Duodenal mucosa (tissue), 2 donors: ENCODE data around the gene RNASEH1.

Source experiments
- H3K27ac ChIP-seq: one replicate; pipeline ENCODE4 v1.7.0; 2013; ENCODE audit warnings: low read depth, low read length
- H3K27me3 ChIP-seq, 2 donors: one replicate each; pipeline ENCODE4 v1.7.0; 2013; ENCODE audit warnings: low read length in 2 of 2, control low read depth in 1 of 2; ENCODE audit not compliant: insufficient read depth in 2 of 2, control insufficient read depth in 1 of 2
- H3K36me3 ChIP-seq, 2 donors: one replicate each; pipeline ENCODE4 v1.7.0; 2013; ENCODE audit warnings: low read length in 2 of 2, control low read depth in 1 of 2; ENCODE audit not compliant: insufficient read depth in 2 of 2, control insufficient read depth in 1 of 2
- H3K4me1 ChIP-seq, 2 donors: one replicate each; pipeline ENCODE4 v1.7.0; 2013; ENCODE audit warnings: low read length in 2 of 2, control low read depth in 1 of 2; ENCODE audit not compliant: insufficient read depth in 2 of 2, control insufficient read depth in 1 of 2
- H3K4me3 ChIP-seq, 2 donors: one replicate each; pipeline ENCODE4 v1.7.0; 2013; ENCODE audit warnings: low read length in 2 of 2, low read depth in 1 of 2
- H3K9ac ChIP-seq, 2 donors: one replicate each; pipeline ENCODE4 v1.7.0; 2013; ENCODE audit warnings: low read length in 2 of 2, low read depth in 1 of 2
- H3K9me3 ChIP-seq, 2 donors: one replicate each; pipeline ENCODE4 v1.7.0; 2013; ENCODE audit warnings: low read length in 2 of 2, control low read depth in 1 of 2; ENCODE audit not compliant: control insufficient read depth in 1 of 2

The RNASEH1 gene

GRCh38 chr2:3588084-3588483 is 30.0 kb upstream of the RNASEH1 start:
- peaks cover 13 to 20% of the 10 kb centered on the region in 2 donors for H3K4me1 ChIP-seq
- H3K27ac ChIP-seq, result no peak overlapping the region
- no peaks in the 10 kb centered on the region for H3K27me3 ChIP-seq
- no peak overlapping the region for H3K9ac ChIP-seq
- no peak overlapping the region for H3K4me3 ChIP-seq
- H3K36me3 ChIP-seq, result peaks cover 0 to 6% of the 10 kb centered on the region in 2 donors
- H3K9me3 ChIP-seq, result no peaks in the 10 kb centered on the region

GRCh38 chr2:3587432-3587831 is 29.3 kb upstream of the RNASEH1 start:
- Histone ChIP-seq H3K9ac (no peak overlapping the region), H3K9me3 (no peaks in the 10 kb centered on the region), H3K4me3 (no peak overlapping the region), H3K27ac (no peak overlapping the region), H3K36me3 (peaks cover 0 to 6% of the 10 kb centered on the region in 2 donors), H3K4me1 (peaks cover 13 to 20% of the 10 kb centered on the region in 2 donors), H3K27me3 (no peaks in the 10 kb centered on the region)

GRCh38 chr2:3587021-3587420 is 28.9 kb upstream of the RNASEH1 start:
- Histone ChIP-seq H3K9ac (no peak overlapping the region), H3K9me3 (no peaks in the 10 kb centered on the region)

GRCh38 chr2:3586220-3586619 is 28.1 kb upstream of the RNASEH1 start:
- Histone ChIP-seq H3K36me3 (peaks cover 9 to 17% of the 10 kb centered on the region in 2 donors), H3K27ac (peak overlapping the region; percentile 3), H3K9ac (peak overlapping the region in 1 of 2 donors; percentile 38)

More at GRCh38 chr2:3587021-3587420, 28.9 kb upstream of the RNASEH1 start:
- Histone ChIP-seq H3K27ac (no peak overlapping the region), H3K4me3 (no peak overlapping the region), H3K4me1 (peaks cover 13 to 20% of the 10 kb centered on the region in 2 donors), H3K36me3 (peaks cover under 1 to 10% of the 10 kb centered on the region in 2 donors), H3K27me3 (no peaks in the 10 kb centered on the region)

GRCh38 chr2:3585261-3586109 is 27.4 kb upstream of the RNASEH1 start:
- H3K4me3 ChIP-seq, result peak overlapping the region; percentile 35 to 48
- no peaks in the 10 kb centered on the region for H3K9me3 ChIP-seq
- H3K27ac ChIP-seq, result peak overlapping the region; percentile 61
- peaks cover 14 to 25% of the 10 kb centered on the region in 2 donors for H3K36me3 ChIP-seq
- H3K9ac ChIP-seq, result peak overlapping the region in 1 of 2 donors; percentile 25
- no peaks in the 10 kb centered on the region for H3K27me3 ChIP-seq
- H3K4me1 ChIP-seq, result peaks cover 13 to 20% of the 10 kb centered on the region in 2 donors

More at GRCh38 chr2:3586220-3586619, 28.1 kb upstream of the RNASEH1 start:
- no peak overlapping the region for H3K4me3 ChIP-seq
- no peaks in the 10 kb centered on the region for H3K9me3 ChIP-seq
- no peaks in the 10 kb centered on the region for H3K27me3 ChIP-seq
- peaks cover 13 to 20% of the 10 kb centered on the region in 2 donors for H3K4me1 ChIP-seq

- H3K9me3 ChIP-seq, result no peaks in the 10 kb centered on the region
- H3K4me1 ChIP-seq, result peaks cover 13 to 20% of the 10 kb centered on the region in 2 donors
- no peaks in the 10 kb centered on the region for H3K27me3 ChIP-seq
- H3K27ac ChIP-seq, result peak overlapping the region; percentile 61
- peak overlapping the region in 1 of 2 donors; percentile 35 for H3K4me3 ChIP-seq
- no peak overlapping the region for H3K9ac ChIP-seq
- H3K36me3 ChIP-seq, result peaks cover 22 to 32% of the 10 kb centered on the region in 2 donors
These were observed 26.6 kb upstream of the RNASEH1 start for GRCh38 chr2:3584608-3585260.

- Histone ChIP-seq H3K27me3 (no peaks in the 10 kb centered on the region), H3K9me3 (no peaks in the 10 kb centered on the region), H3K9ac (no peak overlapping the region), H3K4me3 (no peak overlapping the region), H3K36me3 (peaks cover 28 to 39% of the 10 kb centered on the region in 2 donors), H3K27ac (no peak overlapping the region), H3K4me1 (peaks cover 13 to 26% of the 10 kb centered on the region in 2 donors)
These were observed 25.9 kb upstream of the RNASEH1 start for GRCh38 chr2:3584076-3584475.

GRCh38 chr2:3581367-3582262 is 23.5 kb upstream of the RNASEH1 start:
- Histone ChIP-seq H3K9me3 (no peaks in the 10 kb centered on the region), H3K27ac (no peak overlapping the region), H3K4me1 (peaks cover 32 to 45% of the 10 kb centered on the region in 2 donors), H3K27me3 (no peaks in the 10 kb centered on the region), H3K36me3 (peaks cover 46 to 60% of the 10 kb centered on the region in 2 donors), H3K9ac (no peak overlapping the region), H3K4me3 (no peak overlapping the region)

GRCh38 chr2:3580449-3580848 is 22.3 kb upstream of the RNASEH1 start:
- H3K9me3 ChIP-seq, result no peaks in the 10 kb centered on the region
- peaks cover 46 to 63% of the 10 kb centered on the region in 2 donors for H3K36me3 ChIP-seq
- H3K4me1 ChIP-seq, result peaks cover 32 to 43% of the 10 kb centered on the region in 2 donors
- H3K27ac ChIP-seq, result no peak overlapping the region
- H3K4me3 ChIP-seq, result no peak overlapping the region
- H3K27me3 ChIP-seq, result no peaks in the 10 kb centered on the region
- H3K9ac ChIP-seq, result no peak overlapping the region
